K562 (cell line): ENCODE results near the gene ZNF625. TPM values are rescaled to one million over a fixed set of nuclear protein-coding genes. Genes with fewer than 3 reads are reported as not detected.

Experiments
- ETS2 ChIP-seq: IDR thresholded peaks from 2 replicates; pipeline ENCODE4 v1.6.1; 2016; ENCODE audit warnings: borderline replicate concordance, missing genetic modification characterization, mild to moderate bottlenecking, moderate library complexity, missing compliant biosample characterization; ENCODE audit not compliant: poor library complexity, severe bottlenecking
- FOSL1 ChIP-seq: fragments of 200-800 bp; sonication (Bioruptor generic); conservative IDR thresholded peaks from 2 replicates; pipeline ENCODE4 v1.6.1; 2016; ENCODE audit warnings: missing genetic modification characterization, missing compliant biosample characterization
- FOXK1 ChIP-seq: sonication (generic); formaldehyde crosslinking; IDR thresholded peaks from 2 replicates; pipeline ENCODE4 v1.8.0; 2022; ENCODE audit warnings: missing genetic modification reagents, mild to moderate bottlenecking, borderline replicate concordance
- IRF2 ChIP-seq: sonication (generic); formaldehyde crosslinking; IDR thresholded peaks from 2 replicates; pipeline ENCODE4 v1.8.1; 2022; ENCODE audit warnings: mild to moderate bottlenecking, missing genetic modification reagents
- JUND ChIP-seq, 2 experiments: IDR thresholded peaks; 2 replicates in 1 of 2; 3 replicates in 1 of 2; pipeline ENCODE4 v1.6.1; 2011; ENCODE audit warnings: borderline replicate concordance in 2 of 2, low read depth in 2 of 2, low read length in 2 of 2, improper control_type of control experiment in 1 of 2, missing biosample characterization in 1 of 2, missing genetic modification characterization in 1 of 2, missing genetic modification reagents in 1 of 2
- MBD2 ChIP-seq: sonication (generic); IDR thresholded peaks from 2 replicates; pipeline ENCODE4 v1.6.1; 2016; ENCODE audit warnings: low read depth, borderline replicate concordance
- NFRKB ChIP-seq: fragments of 450-650 bp; IDR thresholded peaks from 2 replicates; pipeline ENCODE4 v1.6.1; 2016; ENCODE audit warnings: low read depth
- NR3C1 ChIP-seq: sonication (generic); formaldehyde crosslinking; IDR thresholded peaks from 2 replicates; pipeline ENCODE4 v1.8.1; 2022; ENCODE audit warnings: missing genetic modification reagents
- PRPF4 ChIP-seq: fragments of 200-400 bp; formaldehyde crosslinking; IDR thresholded peaks from one replicate; pipeline ENCODE4 v1.6.1; 2017; ENCODE audit warnings: low read length, low read depth, mild to moderate bottlenecking; ENCODE audit not compliant: insufficient read depth, poor library complexity, severe bottlenecking
- SUPT5H ChIP-seq: fragments of 450-650 bp; IDR thresholded peaks from 2 replicates; pipeline ENCODE4 v1.6.1; 2016
- TAF7 ChIP-seq: fragments of 450-650 bp; IDR thresholded peaks from 2 replicates; pipeline ENCODE4 v1.6.1; 2016; ENCODE audit warnings: missing genetic modification characterization, missing compliant biosample characterization
- ZNF766 ChIP-seq: fragments of 200-800 bp; sonication (Bioruptor generic); conservative IDR thresholded peaks from 2 replicates; pipeline ENCODE4 v1.6.1; 2016; ENCODE audit warnings: missing genetic modification characterization, missing compliant biosample characterization
- polyA plus RNA-seq, 8 experiments: library from polyadenylated mRNA; depleted of rRNA in 4 of 8; stranded (reverse) in 5 of 8; unstranded in 3 of 8; fragments of >200 nt; fragmentation: Nextera tagmentation in 2 of 8; fragmentation: Illumina TruSeq in 1 of 8; extraction: Ambion mirVana in 2 of 8; extraction: Trizol in 1 of 8; gene quantifications; 2 replicates each; pipeline versions ENCODE4 v1.2.1 to v1.2.3, GENCODE V29; 2011 to 2014; ENCODE audit warnings: inconsistent platforms in 1 of 8, missing spikeins in 1 of 8
- total RNA-seq, 7 experiments: library from RNA; depleted of rRNA in 6 of 7; stranded (reverse); fragments of >200 nt in 6 of 7; fragmentation: Illumina TruSeq in 2 of 7; extraction: Trizol in 2 of 7; gene quantifications; 2 replicates each; pipeline versions ENCODE4 v1.2.1 to v1.2.3, GENCODE V29; 2011 to 2021; ENCODE audit warnings: low replicate concordance in 1 of 7
- TF ChIP-seq, protein P1 (sequence below): fragments of 450-650 bp; formaldehyde crosslinking; conservative IDR thresholded peaks from 2 replicates; pipeline ENCODE4 v1.4.0; 2022; ENCODE audit warnings: mild to moderate bottlenecking, missing genetic modification characterization
- TF ChIP-seq, protein P2 (sequence below): fragments of 450-650 bp; IDR thresholded peaks from 2 replicates; pipeline ENCODE4 v1.6.1; 2017; ENCODE audit warnings: mild to moderate bottlenecking, moderate library complexity
- TF ChIP-seq, protein P3 (sequence below): IDR thresholded peaks from 2 replicates; pipeline ENCODE4 v1.6.1; 2012; ENCODE audit warnings: low read depth, low read length, improper control_type of control experiment, borderline replicate concordance
- TF ChIP-seq, protein P4 (sequence below): sonication (generic); formaldehyde crosslinking; IDR thresholded peaks from 2 replicates; pipeline ENCODE4 v1.8.1; 2023; ENCODE audit warnings: mild to moderate bottlenecking, missing genetic modification reagents
- TF ChIP-seq, protein P5 (sequence below), 2 experiments: fragments of 450-650 bp in 1 of 2; sonication (generic) in 1 of 2; formaldehyde crosslinking in 1 of 2; IDR thresholded peaks in 1 of 2; conservative IDR thresholded peaks in 1 of 2; 2 replicates each; pipeline versions ENCODE4 v1.6.1 to v1.8.1; 2016 to 2023; ENCODE audit warnings: mild to moderate bottlenecking in 2 of 2, moderate library complexity in 2 of 2, inconsistent platforms in 1 of 2, missing genetic modification reagents in 1 of 2
- TF ChIP-seq, protein P6 (sequence below), 2 experiments: IDR thresholded peaks; 2 replicates each; pipeline ENCODE4 v1.6.1; 2011; ENCODE audit warnings: borderline replicate concordance in 1 of 2, control low read depth in 1 of 2, low read depth in 1 of 2, low read length in 1 of 2, mild to moderate bottlenecking in 1 of 2, mixed read lengths in 1 of 2, moderate library complexity in 1 of 2; ENCODE audit not compliant: insufficient read depth in 1 of 2, insufficient read length in 1 of 2, poor library complexity in 1 of 2, severe bottlenecking in 1 of 2; ENCODE audit errors: extremely low read depth in 1 of 2

The ZNF625 gene
- total and polyA plus RNA-seq, 9 of the 15 experiments (the other 6 are each of a cell fraction or from before 2014, with no cell fraction given) = 0.07 to 0.09 TPM; not detected in 7

DNA sequence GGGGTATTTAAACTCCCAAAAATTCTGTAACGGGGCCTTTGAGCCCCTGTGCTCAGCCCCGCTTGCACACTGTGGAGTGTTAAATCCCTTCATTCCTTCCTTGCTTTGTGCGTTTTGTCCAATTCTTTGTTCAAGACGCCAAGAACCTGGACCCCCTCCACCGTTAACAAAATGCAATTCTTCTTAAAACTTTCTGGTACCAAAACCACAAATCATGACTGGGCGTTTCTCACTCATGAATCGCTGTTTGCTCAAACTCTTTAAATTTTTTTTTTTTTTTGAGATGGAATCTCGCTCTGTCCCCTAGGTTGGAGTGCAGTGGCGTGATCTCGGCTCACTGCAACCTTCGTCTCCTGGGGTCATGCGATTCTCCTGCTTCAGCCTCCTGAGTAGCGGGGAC, 17.3 kb downstream of the ZNF625 start (continued):
- TF ChIP-seq, protein P1, sequence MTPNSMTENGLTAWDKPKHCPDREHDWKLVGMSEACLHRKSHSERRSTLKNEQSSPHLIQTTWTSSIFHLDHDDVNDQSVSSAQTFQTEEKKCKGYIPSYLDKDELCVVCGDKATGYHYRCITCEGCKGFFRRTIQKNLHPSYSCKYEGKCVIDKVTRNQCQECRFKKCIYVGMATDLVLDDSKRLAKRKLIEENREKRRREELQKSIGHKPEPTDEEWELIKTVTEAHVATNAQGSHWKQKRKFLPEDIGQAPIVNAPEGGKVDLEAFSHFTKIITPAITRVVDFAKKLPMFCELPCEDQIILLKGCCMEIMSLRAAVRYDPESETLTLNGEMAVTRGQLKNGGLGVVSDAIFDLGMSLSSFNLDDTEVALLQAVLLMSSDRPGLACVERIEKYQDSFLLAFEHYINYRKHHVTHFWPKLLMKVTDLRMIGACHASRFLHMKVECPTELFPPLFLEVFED (CRISPR knock-in tag) = no peak
- TF ChIP-seq FOXK1 (CRISPR knock-in tag) (no peak), ZNF766 (CRISPR knock-in tag) (no peak), TAF7 (no peak), IRF2 (no peak), FOSL1 (tag) (no peak), PRPF4 (no peak), JUND (IDR thresholded peaks at IDR 0.05; ENCODE audit: borderline replicate concordance, low read depth, low read length) (no peak), JUND (tag; IDR thresholded peaks at IDR 0.05; ENCODE audit: borderline replicate concordance, low read depth, low read length) (no peak), SUPT5H (no peak), ETS2 (no peak), MBD2 (no peak), NFRKB (no peak), NR3C1 (CRISPR knock-in tag) (no peak)
- TF ChIP-seq, protein P2, sequence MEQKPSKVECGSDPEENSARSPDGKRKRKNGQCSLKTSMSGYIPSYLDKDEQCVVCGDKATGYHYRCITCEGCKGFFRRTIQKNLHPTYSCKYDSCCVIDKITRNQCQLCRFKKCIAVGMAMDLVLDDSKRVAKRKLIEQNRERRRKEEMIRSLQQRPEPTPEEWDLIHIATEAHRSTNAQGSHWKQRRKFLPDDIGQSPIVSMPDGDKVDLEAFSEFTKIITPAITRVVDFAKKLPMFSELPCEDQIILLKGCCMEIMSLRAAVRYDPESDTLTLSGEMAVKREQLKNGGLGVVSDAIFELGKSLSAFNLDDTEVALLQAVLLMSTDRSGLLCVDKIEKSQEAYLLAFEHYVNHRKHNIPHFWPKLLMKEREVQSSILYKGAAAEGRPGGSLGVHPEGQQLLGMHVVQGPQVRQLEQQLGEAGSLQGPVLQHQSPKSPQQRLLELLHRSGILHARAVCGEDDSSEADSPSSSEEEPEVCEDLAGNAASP = no peak
- TF ChIP-seq, protein P3, sequence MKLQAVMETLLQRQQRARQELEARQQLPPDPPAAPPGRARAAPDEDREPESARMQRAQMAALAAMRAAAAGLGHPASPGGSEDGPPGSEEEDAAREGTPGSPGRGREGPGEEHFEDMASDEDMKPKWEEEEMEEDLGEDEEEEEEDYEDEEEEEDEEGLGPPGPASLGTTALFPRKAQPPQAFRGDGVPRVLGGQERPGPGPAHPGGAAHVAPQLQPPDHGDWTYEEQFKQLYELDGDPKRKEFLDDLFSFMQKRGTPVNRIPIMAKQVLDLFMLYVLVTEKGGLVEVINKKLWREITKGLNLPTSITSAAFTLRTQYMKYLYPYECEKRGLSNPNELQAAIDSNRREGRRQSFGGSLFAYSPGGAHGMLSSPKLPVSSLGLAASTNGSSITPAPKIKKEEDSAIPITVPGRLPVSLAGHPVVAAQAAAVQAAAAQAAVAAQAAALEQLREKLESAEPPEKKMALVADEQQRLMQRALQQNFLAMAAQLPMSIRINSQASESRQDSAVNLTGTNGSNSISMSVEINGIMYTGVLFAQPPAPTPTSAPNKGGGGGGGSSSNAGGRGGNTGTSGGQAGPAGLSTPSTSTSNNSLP = no peak
- TF ChIP-seq, protein P4, sequence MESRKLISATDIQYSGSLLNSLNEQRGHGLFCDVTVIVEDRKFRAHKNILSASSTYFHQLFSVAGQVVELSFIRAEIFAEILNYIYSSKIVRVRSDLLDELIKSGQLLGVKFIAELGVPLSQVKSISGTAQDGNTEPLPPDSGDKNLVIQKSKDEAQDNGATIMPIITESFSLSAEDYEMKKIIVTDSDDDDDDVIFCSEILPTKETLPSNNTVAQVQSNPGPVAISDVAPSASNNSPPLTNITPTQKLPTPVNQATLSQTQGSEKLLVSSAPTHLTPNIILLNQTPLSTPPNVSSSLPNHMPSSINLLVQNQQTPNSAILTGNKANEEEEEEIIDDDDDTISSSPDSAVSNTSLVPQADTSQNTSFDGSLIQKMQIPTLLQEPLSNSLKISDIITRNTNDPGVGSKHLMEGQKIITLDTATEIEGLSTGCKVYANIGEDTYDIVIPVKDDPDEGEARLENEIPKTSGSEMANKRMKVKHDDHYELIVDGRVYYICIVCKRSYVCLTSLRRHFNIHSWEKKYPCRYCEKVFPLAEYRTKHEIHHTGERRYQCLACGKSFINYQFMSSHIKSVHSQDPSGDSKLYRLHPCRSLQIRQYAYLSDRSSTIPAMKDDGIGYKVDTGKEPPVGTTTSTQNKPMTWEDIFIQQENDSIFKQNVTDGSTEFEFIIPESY (CRISPR knock-in tag) = no peak
- TF ChIP-seq, protein P5, sequence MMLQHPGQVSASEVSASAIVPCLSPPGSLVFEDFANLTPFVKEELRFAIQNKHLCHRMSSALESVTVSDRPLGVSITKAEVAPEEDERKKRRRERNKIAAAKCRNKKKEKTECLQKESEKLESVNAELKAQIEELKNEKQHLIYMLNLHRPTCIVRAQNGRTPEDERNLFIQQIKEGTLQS (IDR thresholded peaks at IDR 0.05) = no peak
- TF ChIP-seq, protein P5 (CRISPR knock-in tag; conservative IDR thresholded peaks at IDR 0.05) = no peak
- TF ChIP-seq, protein P6, sequence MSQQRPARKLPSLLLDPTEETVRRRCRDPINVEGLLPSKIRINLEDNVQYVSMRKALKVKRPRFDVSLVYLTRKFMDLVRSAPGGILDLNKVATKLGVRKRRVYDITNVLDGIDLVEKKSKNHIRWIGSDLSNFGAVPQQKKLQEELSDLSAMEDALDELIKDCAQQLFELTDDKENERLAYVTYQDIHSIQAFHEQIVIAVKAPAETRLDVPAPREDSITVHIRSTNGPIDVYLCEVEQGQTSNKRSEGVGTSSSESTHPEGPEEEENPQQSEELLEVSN (IDR thresholded peaks at IDR 0.05; ENCODE audit: borderline replicate concordance in 1 of 2, extremely low read depth in 1 of 2, insufficient read depth in 1 of 2, insufficient read length in 1 of 2, low read depth in 1 of 2, low read length in 1 of 2, poor library complexity in 1 of 2, severe bottlenecking in 1 of 2) = peak in 1 of 2 experiments; percentile 4
